ENCODE data around the gene RND2. TPM values are rescaled to one million over a fixed set of nuclear protein-coding genes. Genes with fewer than 3 reads are reported as not detected.

The RND2 gene
- total and polyA plus RNA-seq, 2 of the 13 experiments (the other 11 are each of a cell fraction or from before 2014, with no cell fraction given): 0.05 to 0.11 TPM

- TF ChIP-seq THYN1 (CRISPR knock-in tag; IDR thresholded peaks at IDR 0.05; ENCODE audit: borderline replicate concordance, low read depth) (no peak), RAD21 (CRISPR knock-in tag; IDR thresholded peaks at IDR 0.05) (peak; percentile 96), ZNF777 (CRISPR knock-in tag; IDR thresholded peaks at IDR 0.05) (no peak), TCF7L2 (IDR thresholded peaks at IDR 0.05; ENCODE audit: low read depth, low read length) (no peak), ZNF550 (CRISPR knock-in tag; IDR thresholded peaks at IDR 0.05; ENCODE audit: borderline replicate concordance) (0 out of 2 replicates have a peak, but pooled peaks have one; percentile 74), ZNF441 (CRISPR knock-in tag; IDR thresholded peaks at IDR 0.05; ENCODE audit: borderline replicate concordance) (peak; percentile 47; the same call in 1 of the 2 replicates), MAFG (CRISPR knock-in tag; IDR thresholded peaks at IDR 0.05) (no peak), ZNF326 (CRISPR knock-in tag; IDR thresholded peaks at IDR 0.05; ENCODE audit: borderline replicate concordance) (no peak), CREB1 (IDR thresholded peaks at IDR 0.05) (peak; percentile 39; the same call in 1 of the 2 replicates), CREB1 (CRISPR knock-in tag; IDR thresholded peaks at IDR 0.05) (no peak), ZNF234 (CRISPR knock-in tag; conservative IDR thresholded peaks at IDR 0.05) (no peak), KLF11 (CRISPR knock-in tag; IDR thresholded peaks at IDR 0.05) (peak; percentile 85), ZNF687 (CRISPR knock-in tag; IDR thresholded peaks at IDR 0.05) (peak; percentile 86), GATAD2A (CRISPR knock-in tag; IDR thresholded peaks at IDR 0.05) (peak; percentile 86), ATF7-NPFF (CRISPR knock-in tag; IDR thresholded peaks at IDR 0.05; ENCODE audit: low read depth) (peak; percentile 56; the same call in 1 of the 2 replicates), CBX1 (IDR thresholded peaks at IDR 0.05; ENCODE audit: low read depth) (peak; percentile 69), ZNF264 (CRISPR knock-in tag; IDR thresholded peaks at IDR 0.05) (no peak), SPEN (CRISPR knock-in tag; IDR thresholded peaks at IDR 0.05; ENCODE audit: low read depth) (peak; percentile 50; the same call in 1 of the 2 replicates), PRDM4 (CRISPR knock-in tag; IDR thresholded peaks at IDR 0.05; ENCODE audit: borderline replicate concordance) (peak; percentile 87; the same call in 1 of the 2 replicates), PAF1 (CRISPR knock-in tag; IDR thresholded peaks at IDR 0.05) (no peak), MED1 (CRISPR knock-in tag; IDR thresholded peaks at IDR 0.05) (peak; percentile 58), MYPOP (CRISPR knock-in tag; IDR thresholded peaks at IDR 0.05) (no peak), ZNF256 (CRISPR knock-in tag; conservative IDR thresholded peaks at IDR 0.05) (0 out of 2 replicates have a peak, but pooled peaks have one; percentile 61)
Measured at GRCh38 chr17:43024407-43025289, at the start of gene RND2 (continued).

All from HepG2 (cell line).